NT2/D1 (cell line): ENCODE measurements around the gene SAFB.

Experiments used
- YY1 ChIP-seq: IDR thresholded peaks from 2 replicates; pipeline ENCODE4 v1.6.1; 2011; ENCODE audit not compliant: insufficient read length, insufficient read depth
- ZNF274 ChIP-seq: IDR thresholded peaks from 2 replicates; pipeline ENCODE4 v1.6.1; 2011; ENCODE audit warnings: mild to moderate bottlenecking, low read depth, low read length

DNA sequence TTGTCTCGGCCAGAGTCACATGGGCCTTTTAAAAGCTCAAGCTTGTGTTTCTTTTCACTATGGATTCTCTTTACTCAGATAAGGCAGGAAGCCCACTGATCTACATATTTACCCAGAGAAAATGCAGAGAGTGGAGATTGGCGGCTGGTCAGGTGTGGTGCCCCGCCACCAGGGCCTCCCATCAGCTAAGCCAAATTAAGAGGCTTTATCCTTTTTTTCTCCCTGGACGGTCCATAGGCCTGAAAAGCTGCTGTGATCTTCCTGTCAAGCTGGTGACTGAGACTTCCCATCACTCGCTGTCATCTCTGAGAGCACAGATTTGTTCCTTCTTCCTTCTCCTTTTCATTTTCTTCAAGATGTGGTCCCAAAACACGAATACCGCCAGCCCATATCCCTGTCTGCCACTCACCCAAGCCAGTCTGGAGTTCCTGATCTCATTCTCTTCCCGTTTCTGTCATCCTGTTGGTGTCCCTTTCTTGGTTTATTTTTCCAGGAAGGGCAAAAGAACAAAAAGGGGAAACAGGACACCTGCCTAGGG is 1.9 kb downstream of the SAFB start:
- no peak for TF ChIP-seq YY1
- TF ChIP-seq ZNF274 = no peak
